Measurements from ENCODE around the gene BCL3.

DNA sequence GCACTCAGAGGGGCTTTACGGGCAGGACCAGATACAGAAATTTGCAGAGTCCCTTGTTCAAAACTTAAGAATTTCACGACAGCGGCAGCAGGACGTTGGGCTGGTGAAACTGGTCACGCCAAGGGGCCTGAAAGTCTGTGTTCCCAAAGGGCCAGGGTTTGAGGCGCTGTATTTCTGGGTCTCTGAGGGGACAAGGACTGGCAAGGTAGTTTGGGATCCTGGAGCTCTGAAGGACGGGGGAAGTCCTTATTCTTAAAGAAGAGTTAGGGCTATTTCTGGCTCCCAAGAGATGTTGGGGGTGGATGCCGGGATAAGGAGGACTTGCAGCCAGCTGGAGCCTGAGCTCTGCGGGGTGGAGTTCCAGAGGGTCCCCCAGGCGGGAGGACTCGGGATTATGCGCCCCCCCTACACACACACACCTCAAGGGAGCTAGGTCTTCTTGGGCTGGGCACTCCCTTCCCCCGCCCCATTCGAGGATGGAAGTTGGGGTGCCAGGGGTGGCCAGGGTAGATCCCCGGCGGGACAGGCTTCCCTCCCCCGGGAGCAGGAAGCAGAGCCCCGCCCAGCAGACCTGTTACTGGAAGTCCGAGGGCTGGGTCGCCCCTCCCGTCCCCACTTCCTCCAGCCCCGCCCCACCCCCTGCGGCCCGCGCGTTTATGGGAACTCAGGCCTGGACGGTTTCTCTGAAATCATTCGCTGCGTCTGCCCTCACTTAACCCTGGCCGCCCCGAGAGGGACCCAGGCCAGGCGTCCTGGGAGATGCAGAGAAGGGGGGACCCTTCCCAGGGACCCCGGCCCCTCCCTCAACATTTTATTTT lies 5.6 kb downstream of the BCL3 start:
- no peak for TF ChIP-seq CTCF (IDR thresholded peaks at IDR 0.05 in 4 of 5, conservative IDR thresholded peaks at IDR 0.05 in 1 of 5)
- peak; percentile 63 to 80 for TF ChIP-seq POLR2A (IDR thresholded peaks at IDR 0.05)
